A549 (cell line): ENCODE data around the gene AURKB.

ENCODE experiments used
- HDAC2 ChIP-seq: fragments of 200-600 bp; sonication (generic); IDR thresholded peaks from 2 replicates; pipeline ENCODE4 v1.6.1; 2016
- HEYL ChIP-seq: fragments of 250-450 bp; sonication (Bioruptor Pico); IDR thresholded peaks from 2 replicates; pipeline ENCODE4 v1.8.0; 2021; ENCODE audit warnings: mild to moderate bottlenecking, moderate library complexity
- POLR2AphosphoS2 ChIP-seq: conservative IDR thresholded peaks from 2 replicates; pipeline ENCODE4 v1.6.1; 2012; ENCODE audit warnings: low read length, improper control_type of control experiment, inconsistent platforms
- RAD21 ChIP-seq, 2 experiments: fragments of >200 bp in 1 of 2; sonication (Bioruptor Twin) in 1 of 2; formaldehyde crosslinking in 1 of 2; IDR thresholded peaks in 1 of 2; conservative IDR thresholded peaks in 1 of 2; 2 replicates in 1 of 2; 3 replicates in 1 of 2; pipeline ENCODE4 v1.6.1; 2012 to 2018; ENCODE audit warnings: inconsistent platforms in 1 of 2
- SMC3 ChIP-seq: fragments of >200 bp; sonication (Bioruptor Twin); formaldehyde crosslinking; IDR thresholded peaks from 3 replicates; pipeline ENCODE4 v1.6.1; 2018; ENCODE audit warnings: inconsistent platforms
- TF ChIP-seq, protein P1 (sequence below): fragments of >200 bp; sonication (Bioruptor Twin); formaldehyde crosslinking; IDR thresholded peaks from 3 replicates; pipeline ENCODE4 v1.5.1; 2016
- TF ChIP-seq, protein P2 (sequence below): IDR thresholded peaks from 2 replicates; pipeline ENCODE4 v1.6.1; 2012

DNA sequence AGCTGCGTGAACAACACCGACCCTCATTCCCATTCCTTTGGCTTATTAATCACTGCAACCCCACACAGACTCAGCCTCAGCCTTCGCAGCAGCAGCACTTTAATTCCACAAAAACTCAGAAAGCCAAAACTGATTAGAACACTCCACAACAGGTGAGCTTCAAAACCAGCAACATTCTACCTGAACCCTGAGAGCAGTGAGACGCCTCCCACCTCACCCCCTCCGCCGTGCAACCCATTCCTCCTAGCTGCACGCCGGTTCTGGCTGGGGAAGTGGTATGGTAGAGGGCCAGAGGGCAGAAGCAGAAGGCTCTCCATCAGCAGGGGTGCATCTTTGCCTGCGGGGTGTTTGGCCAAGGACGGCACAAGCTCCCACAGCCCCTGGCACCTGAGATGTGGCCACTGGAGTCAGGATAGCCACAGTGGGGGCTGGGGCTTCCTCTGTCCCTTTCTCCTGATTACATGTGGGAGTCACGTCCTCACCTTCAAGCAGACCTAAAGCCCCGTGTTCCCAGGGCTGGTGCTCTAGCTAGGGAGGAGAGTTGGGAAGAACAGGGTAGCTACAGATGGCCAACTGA, 22.0 kb downstream of the AURKB start:
- TF ChIP-seq, protein P1, sequence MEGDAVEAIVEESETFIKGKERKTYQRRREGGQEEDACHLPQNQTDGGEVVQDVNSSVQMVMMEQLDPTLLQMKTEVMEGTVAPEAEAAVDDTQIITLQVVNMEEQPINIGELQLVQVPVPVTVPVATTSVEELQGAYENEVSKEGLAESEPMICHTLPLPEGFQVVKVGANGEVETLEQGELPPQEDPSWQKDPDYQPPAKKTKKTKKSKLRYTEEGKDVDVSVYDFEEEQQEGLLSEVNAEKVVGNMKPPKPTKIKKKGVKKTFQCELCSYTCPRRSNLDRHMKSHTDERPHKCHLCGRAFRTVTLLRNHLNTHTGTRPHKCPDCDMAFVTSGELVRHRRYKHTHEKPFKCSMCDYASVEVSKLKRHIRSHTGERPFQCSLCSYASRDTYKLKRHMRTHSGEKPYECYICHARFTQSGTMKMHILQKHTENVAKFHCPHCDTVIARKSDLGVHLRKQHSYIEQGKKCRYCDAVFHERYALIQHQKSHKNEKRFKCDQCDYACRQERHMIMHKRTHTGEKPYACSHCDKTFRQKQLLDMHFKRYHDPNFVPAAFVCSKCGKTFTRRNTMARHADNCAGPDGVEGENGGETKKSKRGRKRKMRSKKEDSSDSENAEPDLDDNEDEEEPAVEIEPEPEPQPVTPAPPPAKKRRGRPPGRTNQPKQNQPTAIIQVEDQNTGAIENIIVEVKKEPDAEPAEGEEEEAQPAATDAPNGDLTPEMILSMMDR = no peak
- TF ChIP-seq SMC3 = no peak
- TF ChIP-seq RAD21 (conservative IDR thresholded peaks at IDR 0.05 in 1 of 2, IDR thresholded peaks at IDR 0.05 in 1 of 2) = no peak
- TF ChIP-seq HEYL (CRISPR knock-in tag) = no peak
- TF ChIP-seq POLR2AphosphoS2 = no peak
- no peak for TF ChIP-seq HDAC2
- TF ChIP-seq, protein P2, sequence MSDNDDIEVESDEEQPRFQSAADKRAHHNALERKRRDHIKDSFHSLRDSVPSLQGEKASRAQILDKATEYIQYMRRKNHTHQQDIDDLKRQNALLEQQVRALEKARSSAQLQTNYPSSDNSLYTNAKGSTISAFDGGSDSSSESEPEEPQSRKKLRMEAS = no peak
